Fibroblast of villous mesenchyme (primary cell): ENCODE measurements around the gene SF3A1. TPM values are rescaled to one million over a fixed set of nuclear protein-coding genes. Genes with fewer than 3 reads are reported as not detected.

ENCODE experiments used
- DNase-seq: peaks from one replicate; pipeline ENCODE4 v3.0.0-alpha.2; 2010; ENCODE audit warnings: low read depth
- H3K4me3 ChIP-seq: 2 replicates; pipeline ENCODE4 v1.5.1; 2011; ENCODE audit warnings: low read depth, mild to moderate bottlenecking, low read length
- total RNA-seq: library from RNA; depleted of rRNA; stranded (reverse); fragments of >200 nt; gene quantifications from 2 replicates; pipeline ENCODE4 v1.2.3, GENCODE V29; 2012
- TF ChIP-seq, protein P1 (sequence below): IDR thresholded peaks from 2 replicates; pipeline ENCODE4 v1.5.1; 2012; ENCODE audit warnings: low read depth, mild to moderate bottlenecking, low read length; ENCODE audit not compliant: insufficient read depth

SF3A1 gene
- total RNA-seq, 1 donor = 27.2 TPM

DNA sequence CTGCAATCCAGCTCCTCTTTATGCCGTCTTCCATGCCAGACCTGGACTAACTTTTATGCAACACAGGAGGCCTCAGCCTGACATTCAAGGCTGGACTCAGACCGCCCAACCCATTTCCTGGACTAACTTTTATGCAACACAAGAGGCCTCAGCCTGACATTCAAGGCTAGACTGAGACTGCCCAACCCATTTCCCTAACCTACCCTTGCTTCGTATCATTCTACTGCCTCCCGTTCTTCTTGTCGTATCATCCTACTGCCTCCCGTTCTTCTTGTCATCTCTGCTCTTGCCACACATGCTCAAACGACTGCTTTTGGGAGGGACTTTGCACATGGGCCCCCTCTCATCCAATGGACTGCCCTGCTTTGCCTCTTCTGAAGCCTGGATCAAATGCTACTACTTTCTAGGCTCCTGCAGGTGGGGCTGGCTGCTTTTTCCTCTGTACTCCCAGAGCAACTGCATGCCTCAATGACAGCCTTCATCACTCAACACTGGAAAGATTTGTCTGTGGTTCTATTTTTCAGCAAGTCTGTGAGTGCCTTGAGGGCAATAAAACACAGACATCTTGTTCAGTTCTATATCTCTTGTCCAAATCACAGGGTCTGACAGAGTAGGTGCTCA lies 37.8 kb downstream of the SF3A1 start:
- DNase-seq = peak; percentile 59
- TF ChIP-seq, protein P1, sequence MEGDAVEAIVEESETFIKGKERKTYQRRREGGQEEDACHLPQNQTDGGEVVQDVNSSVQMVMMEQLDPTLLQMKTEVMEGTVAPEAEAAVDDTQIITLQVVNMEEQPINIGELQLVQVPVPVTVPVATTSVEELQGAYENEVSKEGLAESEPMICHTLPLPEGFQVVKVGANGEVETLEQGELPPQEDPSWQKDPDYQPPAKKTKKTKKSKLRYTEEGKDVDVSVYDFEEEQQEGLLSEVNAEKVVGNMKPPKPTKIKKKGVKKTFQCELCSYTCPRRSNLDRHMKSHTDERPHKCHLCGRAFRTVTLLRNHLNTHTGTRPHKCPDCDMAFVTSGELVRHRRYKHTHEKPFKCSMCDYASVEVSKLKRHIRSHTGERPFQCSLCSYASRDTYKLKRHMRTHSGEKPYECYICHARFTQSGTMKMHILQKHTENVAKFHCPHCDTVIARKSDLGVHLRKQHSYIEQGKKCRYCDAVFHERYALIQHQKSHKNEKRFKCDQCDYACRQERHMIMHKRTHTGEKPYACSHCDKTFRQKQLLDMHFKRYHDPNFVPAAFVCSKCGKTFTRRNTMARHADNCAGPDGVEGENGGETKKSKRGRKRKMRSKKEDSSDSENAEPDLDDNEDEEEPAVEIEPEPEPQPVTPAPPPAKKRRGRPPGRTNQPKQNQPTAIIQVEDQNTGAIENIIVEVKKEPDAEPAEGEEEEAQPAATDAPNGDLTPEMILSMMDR = peak; percentile 19

DNA sequence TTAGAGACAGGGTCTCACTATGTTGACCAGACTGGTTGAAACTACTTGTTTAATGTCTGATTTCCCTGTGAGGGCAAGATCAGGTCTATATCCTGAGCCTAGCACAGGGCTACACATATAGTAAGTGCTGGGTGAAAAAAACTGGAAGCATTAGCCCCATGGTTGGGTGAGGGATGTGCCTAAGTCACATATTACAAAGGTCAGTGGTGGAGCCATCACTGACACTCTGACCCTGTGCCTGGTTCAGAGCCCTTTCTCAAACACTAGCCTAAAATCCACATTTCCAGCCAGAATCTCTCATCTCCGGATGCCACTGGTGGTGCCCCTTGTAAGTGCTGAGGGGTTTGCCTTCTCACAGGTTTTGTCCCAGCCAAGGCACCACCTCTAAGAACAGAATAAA lies 38.9 kb downstream of the SF3A1 start:
- TF ChIP-seq, protein P1 = no peak
- no peak for DNase-seq
- H3K4me3 ChIP-seq = no peak overlapping the region

More for the DNA sequence above, 37.8 kb downstream of the SF3A1 start:
- no peak overlapping the region for H3K4me3 ChIP-seq

DNA sequence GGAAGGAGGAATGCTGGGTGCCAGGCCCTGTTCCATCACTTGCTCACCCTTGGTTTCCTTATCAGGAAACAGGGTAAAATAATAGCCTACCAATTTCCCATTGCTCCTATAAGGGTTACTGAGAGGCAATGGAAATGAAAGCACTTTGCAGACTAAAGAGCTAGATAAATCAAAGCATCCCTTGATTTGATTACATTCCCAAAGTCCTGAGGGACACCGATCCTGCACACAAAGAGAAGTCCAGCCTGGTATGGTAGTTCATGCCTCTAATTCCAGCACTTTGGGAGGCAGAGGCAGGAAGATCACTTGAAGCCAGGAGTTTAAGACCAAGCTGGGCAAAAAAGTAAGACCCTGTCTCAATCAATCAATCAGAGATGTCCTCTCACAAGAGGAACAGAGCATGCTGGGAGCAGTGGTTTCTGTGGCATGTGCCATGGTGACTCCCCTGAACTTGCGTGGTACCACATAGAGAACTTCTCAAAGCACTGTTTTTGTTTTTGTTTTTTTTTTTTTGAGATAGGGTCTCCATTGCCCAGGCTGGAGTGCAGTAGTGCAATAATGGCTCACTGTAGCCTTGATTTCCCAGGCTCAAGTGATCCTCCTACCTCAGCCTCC lies 40.6 kb downstream of the SF3A1 start:
- DNase-seq = no peak
- H3K4me3 ChIP-seq = no peak overlapping the region
- TF ChIP-seq, protein P1 = no peak

DNA sequence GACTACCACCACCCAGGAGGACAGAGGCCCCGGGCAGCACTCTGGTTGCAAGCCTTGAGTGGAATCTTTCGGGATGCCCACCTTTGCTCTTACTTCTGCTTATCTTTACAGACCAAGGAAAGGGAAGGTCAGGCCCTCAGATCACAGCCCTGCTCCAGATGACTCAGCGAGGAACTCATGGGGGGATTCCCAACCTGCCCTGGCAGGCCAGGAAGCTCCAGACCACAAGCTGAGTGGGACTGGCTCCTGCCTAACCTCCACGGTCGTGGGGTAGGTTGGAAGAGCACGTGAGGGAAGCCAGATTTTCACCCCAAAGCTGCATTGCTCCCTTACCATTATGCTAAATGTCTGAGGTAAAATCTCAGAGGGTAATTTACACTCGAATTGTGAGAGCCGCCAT lies 41.8 kb downstream of the SF3A1 start:
- DNase-seq = peak; percentile 73
- H3K4me3 ChIP-seq = no peak overlapping the region
- TF ChIP-seq, protein P1 = no peak

DNA sequence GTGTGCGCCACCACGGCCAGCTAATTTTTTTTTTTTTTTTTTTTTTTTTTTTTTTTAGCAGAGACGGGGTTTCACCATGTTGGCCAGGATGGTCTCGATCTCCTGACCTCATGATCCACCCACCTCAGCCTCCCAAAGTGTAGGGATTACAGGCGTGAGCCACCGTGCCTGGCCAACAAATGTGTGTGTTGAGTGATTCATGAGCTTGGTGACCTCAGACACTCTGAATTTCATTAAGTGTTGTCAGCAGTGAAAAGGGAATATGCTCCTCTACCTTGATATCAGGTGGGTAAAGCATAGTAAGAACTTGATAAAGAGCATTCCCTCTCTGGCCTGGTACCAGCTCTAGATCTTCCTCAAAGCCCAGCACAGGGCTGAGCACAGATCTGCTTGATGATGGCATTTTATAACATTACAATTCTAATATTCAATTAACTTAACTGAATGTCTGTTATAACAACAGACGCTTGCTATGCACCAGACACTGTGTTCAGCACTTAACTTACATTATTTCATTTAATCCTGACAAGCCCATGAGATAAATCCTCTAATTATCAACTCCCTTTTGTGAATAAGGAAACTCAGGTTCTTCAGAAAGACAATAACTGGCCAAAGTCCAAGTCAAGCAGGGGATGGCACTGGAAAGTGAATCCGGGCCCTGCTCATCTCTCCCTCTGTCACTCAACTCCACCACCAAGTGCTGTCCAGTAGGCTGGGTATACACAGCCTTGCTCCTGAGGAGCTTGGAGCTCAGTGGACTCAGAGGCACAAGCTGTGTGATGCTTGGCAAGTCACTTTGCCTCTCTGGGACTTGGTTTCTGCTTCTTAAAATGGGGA lies 42.9 kb downstream of the SF3A1 start:
- no peak for DNase-seq
- no peak overlapping the region for H3K4me3 ChIP-seq
- TF ChIP-seq, protein P1 = no peak

DNA sequence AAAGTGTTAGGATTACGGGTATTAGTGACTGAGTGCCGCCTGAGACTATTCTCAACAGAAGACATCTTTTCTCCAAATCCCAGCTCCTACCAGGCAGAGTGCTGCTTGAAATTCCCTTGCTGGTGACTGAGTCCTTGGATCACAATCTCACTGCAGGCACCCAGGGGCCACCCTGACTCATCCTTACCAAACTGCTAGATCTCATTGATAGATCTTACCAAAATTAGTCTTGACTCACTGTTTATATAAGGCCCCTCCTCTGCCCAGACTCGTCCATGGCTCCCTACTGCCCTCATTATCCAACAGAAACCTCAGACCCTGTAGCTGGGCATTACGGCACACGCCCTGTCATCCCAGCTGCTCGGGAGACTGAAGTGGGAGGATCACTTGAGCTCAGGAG lies 44.6 kb downstream of the SF3A1 start:
- no peak overlapping the region for H3K4me3 ChIP-seq
- DNase-seq = peak; percentile 85
- TF ChIP-seq, protein P1 = no peak
